ENCODE results near the gene FAM9C.
"Not testable (repeated sequence)": the region's sequence is repeated elsewhere in the genome, so short reads cannot be mapped to it uniquely, and the experiment has no call there.

Gene FAM9C

DNA sequence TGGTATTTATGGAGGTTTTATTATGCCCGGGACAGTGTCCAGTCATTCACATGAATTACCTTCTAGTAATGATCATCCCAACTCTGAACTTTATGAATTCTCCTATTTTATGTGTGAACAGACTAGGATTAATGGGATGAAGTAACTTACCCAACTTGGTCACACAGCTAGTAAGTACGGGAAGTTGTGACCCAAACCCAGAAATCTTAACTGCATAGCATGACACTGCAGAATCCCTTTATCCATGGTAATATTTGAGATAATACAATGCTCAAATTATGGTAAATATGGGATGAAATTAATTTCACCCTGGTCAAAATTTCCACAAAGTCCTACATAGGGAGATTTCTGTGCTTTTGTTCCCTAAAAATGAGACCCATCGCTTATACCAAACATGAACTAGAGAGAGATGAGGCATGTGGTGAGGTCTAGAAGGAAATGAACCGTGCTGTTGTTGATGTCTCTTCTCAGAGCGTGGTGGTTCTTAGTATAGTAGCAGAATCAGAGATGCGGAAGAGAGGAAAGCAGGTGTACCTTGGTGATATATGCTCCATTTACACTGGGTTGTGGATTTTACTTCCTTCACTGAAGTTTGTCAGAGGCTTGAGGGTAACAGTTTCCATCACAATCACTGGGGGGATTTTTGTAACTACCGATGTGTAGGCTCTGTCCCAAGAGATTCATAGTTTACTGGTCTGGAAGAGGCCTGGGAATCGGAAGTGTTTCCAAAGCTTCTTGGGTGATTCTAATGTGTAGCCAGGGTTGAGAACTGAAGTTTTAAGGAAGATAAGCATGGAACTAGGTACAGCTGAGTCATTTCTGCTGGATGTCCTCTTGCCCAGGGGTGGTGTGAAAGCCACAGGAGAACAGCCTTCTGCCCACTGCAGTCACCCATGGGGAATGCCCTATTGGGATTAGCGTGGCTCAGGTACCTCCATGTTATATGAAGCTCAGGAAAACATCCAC is 30.2 kb upstream of the FAM9C start:
- FAIRE-seq, result no peak

- FAIRE-seq, result no peak
Measured at GRCh38 chrX:13069771-13070416, 25.5 kb upstream of the FAM9C start.

DNA sequence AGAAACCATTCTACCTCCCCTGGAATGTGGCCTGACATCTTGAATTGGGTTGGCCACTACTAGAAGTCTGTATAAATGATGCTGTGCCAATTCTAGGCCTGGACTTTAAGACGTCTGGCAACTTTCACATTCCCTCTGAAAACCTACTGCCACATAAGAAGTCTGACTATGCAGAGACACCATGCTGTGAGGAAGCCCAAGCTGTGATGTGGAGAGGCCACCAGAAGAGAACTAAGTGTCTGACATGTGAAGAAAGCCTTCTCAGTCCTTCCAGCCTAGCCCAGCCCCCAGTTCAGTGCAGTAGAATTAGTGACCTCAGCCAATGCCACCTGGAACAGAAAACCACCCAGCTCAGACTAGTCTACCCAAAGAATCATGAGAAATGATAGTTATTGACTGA is 24.2 kb upstream of the FAM9C start:
- FAIRE-seq, result no peak

DNA sequence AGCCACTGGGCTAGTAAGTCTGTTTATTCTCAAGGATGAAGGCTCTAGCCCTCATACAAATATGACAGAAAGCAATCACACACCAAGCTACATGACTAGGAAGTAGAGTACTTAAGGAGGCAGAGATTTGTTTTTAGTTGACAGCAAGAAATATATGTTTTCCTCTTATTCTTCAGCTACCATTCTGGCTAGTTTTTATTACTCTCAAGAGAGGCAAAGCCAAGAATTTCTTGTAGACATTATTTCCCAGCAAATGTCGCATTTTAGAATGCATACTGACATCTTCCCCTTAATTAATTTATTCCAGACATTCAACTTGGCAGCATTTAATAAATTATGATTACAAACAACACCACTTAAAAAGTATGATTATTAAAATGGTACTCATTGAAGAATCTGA is 23.4 kb upstream of the FAM9C start:
- FAIRE-seq, result no peak

DNA sequence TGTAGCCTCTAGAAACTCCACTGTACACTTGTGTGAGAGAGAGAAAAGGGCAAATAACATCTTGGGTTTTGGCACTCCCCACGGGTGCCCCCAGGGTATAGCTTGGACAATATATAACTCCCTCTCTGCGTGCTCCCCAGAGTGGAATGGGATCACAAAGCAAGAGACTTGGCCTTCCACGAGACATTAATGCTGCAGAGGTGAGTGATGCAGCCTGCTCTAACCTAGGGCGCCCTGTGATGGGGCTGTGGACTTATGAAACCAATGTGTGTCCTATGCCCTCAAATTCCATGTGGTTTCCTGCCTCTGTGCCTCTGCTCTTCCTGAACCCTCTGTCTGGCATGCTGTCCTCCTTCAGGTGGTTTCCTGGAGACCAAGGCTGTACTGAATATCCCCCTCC is 22.0 kb upstream of the FAM9C start:
- FAIRE-seq, result no peak

- no peak for FAIRE-seq
Measured at GRCh38 chrX:13064599-13065143, 20.3 kb upstream of the FAM9C start.

- FAIRE-seq, result not testable (repeated sequence)
Measured at GRCh38 chrX:13063124-13063523, 18.7 kb upstream of the FAM9C start.

DNA sequence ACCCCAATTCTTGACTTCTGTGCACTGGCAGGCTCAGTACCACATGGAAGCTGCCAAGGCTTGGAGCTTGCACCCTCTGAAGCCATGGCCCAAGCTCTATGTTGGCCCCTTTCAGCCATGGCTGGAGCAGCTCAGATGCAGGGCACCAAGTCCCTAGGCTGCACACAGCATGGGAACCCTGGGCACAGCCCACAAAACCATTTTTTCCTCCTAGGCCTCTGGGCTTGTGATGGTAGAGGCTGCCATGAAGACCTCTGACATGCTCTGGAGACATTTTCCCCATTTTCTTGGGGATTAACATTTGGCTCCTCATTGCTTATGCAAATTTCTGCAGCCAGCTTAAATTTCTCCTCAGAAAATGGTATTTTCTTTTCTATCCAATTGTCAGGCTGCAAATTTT is 17.9 kb upstream of the FAM9C start:
- not testable (repeated sequence) for FAIRE-seq

GRCh38 chrX:13061215-13061708 is 16.8 kb upstream of the FAM9C start:
- FAIRE-seq, result not testable (repeated sequence)

GRCh38 chrX:13059637-13060499 is 15.4 kb upstream of the FAM9C start:
- FAIRE-seq, result peak; percentile 96

DNA sequence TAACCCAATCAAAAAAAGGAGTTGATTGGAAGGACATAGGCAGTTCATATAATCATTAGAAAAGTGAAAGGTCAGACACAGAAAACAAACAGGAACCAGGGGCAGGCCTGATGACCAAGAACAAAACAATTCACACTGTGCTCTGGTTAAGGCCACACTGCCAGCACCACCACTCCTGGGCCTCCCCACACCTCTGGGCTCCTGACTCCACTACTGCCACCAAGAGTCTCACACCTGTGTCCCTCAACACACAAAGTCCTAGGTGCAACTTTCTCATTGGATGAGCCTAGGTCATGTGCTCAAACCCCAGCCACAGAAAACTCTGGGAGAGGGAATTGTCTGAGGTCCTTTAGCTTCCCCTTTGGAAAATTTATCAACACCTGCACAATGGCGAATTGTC is 11.1 kb upstream of the FAM9C start:
- FAIRE-seq, result no peak

DNA sequence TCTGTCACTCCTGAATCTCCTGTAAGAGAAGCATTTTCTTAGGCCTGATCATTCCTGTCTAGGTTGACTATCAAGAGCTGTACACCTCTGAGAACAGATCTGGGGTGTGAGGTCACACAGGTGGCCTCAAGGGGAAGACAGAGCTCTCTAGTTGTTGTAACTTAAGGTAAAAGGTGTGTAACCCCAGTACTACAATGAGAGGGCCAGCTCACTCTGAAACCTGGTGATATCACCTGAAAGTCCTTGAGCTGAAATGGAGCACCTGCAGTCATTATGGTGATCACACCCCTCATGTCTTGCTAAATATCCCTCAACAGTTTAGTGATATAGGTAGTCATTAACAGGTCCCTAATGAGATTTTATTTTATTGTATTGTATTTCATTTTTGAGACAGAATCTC is 8.8 kb upstream of the FAM9C start:
- FAIRE-seq, result no peak

GRCh38 chrX:13051529-13052172 is 7.2 kb upstream of the FAM9C start:
- no peak for FAIRE-seq

DNA sequence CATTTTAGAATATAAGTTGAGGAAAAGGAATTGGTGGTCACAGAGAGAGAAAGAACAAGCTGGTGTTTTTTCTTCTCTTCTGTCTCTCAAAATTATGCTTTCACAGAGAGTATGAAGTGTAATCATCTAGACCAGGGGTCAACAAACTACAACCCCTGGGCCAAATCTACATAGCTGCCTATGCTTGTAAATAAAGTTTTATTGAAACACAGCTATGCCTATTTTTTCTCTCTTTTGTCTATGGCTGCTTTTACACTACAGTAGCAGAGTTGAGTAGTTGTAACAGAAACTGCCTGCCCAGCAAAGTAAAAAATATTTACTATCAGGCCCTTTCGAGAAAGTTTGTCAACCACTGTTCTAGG is 6.7 kb upstream of the FAM9C start:
- FAIRE-seq, result no peak

DNA sequence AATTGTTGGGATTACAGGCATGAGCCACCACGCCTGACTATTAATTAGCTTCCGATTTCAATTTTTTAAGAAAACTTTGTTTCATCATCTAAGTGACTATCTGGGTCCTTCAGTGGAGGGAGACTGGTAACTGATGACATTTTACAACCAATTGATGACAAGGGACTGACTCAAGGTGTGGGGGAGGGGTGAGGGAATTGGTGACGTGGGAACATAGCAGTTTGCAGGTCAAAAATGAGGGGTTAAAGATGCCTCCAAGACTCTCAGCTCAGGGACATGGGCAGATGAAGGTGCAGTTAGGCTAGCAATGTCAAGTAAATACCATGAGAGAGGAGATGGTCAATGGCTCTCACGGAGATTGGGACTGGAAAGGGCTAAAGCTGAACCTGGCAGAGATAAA is 5.7 kb upstream of the FAM9C start:
- FAIRE-seq, result no peak

DNA sequence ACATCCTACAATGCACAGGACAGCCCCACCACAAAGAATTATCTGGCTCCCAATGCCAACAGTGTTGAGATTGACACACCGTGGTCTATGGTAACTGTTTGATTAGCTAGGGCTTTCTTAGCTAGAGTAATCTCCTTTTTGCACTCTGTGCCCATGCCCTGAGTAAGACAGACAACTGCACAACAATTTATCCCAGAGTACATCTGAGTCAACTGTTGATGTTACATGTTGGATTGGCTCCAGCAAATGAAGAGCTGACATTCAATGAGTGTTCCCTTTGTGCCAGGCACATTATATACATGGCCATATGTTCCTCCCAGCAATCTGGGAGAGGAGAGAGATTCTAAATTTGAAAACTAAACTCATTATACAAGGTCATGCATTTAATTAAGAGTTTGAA is 3.9 kb upstream of the FAM9C start:
- FAIRE-seq, result no peak

DNA sequence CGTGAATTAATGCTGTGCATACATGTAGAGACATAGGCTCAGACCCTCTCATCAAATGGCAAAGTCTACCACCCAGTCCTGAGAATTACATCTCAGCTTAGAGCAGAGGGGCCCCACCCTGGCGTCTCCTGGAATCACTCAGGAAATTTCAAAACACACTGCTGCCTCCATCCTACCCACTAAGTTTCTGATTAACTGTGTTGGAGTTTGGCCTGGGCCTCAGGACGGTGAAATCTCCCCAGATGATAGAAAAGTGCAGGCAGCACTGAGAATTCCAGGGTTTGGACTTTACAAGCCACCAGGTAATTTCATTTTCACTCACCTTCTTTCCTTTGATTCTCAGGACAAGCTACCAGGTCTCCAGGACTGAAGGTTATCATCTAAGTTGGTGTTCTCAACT is 3.3 kb upstream of the FAM9C start:
- no peak for FAIRE-seq

DNA sequence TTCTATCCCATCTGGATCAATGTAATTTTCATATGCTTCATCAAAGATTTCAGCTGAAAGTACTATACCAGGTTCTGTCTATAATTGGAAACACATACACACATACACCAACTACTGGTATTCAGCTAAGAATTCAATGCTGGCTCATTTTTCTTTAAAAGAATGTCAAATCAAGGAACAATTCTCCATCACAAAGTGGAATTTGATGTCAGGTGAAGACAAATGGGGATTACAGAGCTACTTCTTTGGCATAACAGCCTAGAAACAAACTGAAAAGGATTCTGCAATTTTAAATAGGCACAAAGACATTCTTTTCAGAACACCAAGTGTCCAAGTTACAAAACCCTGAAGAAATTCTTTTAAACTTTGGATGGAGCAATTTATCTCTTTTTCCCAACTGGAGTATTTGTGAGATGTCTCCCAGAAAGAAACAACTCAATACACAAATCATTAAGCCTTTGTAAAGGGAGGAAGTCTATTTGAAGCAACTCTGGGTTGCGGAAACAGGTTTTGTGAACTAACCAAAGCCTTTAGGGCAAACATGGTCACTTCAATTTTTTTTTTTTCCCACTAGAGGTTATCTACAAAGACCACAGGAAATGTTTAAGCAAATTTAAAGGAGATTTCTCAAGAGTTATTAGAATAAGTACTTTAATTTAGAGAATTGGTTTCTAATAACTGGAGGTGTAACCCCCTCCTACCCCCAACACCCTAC is 1.9 kb upstream of the FAM9C start:
- no peak for FAIRE-seq

- no peak for FAIRE-seq
Measured at GRCh38 chrX:13043938-13044337, 482 bp downstream of the FAM9C start.

DNA sequence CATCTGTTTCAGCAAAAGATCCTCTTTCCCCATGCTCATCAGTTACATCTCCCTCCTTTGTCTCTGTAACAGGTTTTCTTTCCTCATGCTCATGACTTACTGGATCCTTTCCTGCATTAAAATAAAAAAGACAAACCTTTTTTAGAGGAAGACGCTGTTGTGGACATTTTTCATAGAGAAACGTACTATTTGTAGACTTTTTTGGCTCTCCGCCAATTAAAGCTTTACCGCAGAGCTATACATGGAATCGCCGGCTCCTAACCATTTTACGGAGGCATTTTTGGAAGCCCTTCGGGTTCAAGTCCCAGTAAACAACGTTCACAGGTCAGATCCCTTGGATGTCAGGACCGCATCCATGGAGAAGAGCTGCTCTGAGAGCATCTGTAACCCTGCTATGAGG is 1.3 kb downstream of the FAM9C start:
- no peak for FAIRE-seq

GRCh38 chrX:13036896-13037295 is 7.5 kb downstream of the FAM9C start:
- no peak for FAIRE-seq

DNA sequence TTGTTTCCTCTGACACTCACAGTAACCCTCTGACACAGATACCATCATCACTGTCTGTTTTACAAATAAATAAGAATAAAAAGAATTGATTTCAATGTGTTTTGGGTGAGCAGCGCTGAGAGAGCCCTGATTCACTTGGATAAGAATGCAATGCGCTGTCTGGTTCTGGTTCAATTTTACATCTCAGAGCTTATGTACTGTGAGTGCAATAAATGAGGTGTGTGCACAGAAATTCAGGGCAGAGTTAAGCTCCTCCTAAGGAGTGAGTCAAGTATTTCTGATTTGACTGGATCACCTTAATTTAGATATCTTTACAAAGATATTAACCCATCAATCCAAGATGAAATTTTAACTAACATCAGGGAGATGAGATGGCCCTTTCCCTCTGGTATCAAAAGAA is 11.2 kb downstream of the FAM9C start:
- FAIRE-seq, result no peak
